NCI-H460 (cell line): ENCODE results near the gene SMIM38. TPM values are rescaled to one million over a fixed set of nuclear protein-coding genes. Genes with fewer than 3 reads are reported as not detected.

Source experiments
- DNase-seq: peaks from one replicate; pipeline ENCODE4 v3.0.0-alpha.2; 2016; ENCODE audit warnings: low read depth; ENCODE audit errors: extremely low read depth
- polyA plus RNA-seq: library from polyadenylated mRNA; depleted of rRNA; stranded (reverse); fragments of >200 nt; gene quantifications from 2 replicates; pipeline ENCODE4 v1.2.3, GENCODE V29; 2014; cell fraction: nucleus; rRNA removed
- total RNA-seq: library from RNA; depleted of rRNA; stranded (reverse); fragments of >200 nt; shearing (Covaris generic); gene quantifications from 2 replicates; pipeline ENCODE4 v1.2.3, GENCODE V29; 2014; rRNA removed

SMIM38 gene
- 0.05 TPM in 1 of 2 replicates, not detected in the other for total RNA-seq
- 0.18 and 0.38 TPM in 2 replicates for polyA plus RNA-seq

GRCh38 chr11:69155302-69156234, at the start of gene SMIM38:
Gene SMIM38 (plus strand): TSS chr11:69155935. CDS start chr11:69157847, 1,912 bp downstream.
- DNase-seq, result no peak

GRCh38 chr11:69106031-69106811, 49.5 kb upstream of the SMIM38 start:
- no peak for DNase-seq

DNA sequence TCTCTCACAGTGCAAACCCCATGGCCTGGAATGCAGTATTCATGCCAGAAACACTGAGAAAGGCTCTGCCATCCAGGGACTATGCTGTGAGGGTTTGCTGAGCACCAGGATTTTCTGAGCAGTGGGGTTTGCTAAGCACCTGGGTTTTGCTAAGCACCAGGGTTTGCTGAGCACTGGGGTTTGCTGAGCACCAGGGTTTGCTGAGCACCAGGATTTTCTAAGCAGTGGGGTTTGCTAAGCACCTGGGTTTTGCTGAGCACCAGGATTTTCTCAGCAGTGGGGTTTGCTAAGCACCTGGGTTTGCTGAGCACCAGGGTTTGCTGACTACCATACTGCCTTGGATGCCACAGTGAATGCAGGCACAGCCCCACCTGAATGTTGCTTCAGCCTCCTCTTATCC, 48.3 kb upstream of the SMIM38 start:
- DNase-seq, result no peak

DNA sequence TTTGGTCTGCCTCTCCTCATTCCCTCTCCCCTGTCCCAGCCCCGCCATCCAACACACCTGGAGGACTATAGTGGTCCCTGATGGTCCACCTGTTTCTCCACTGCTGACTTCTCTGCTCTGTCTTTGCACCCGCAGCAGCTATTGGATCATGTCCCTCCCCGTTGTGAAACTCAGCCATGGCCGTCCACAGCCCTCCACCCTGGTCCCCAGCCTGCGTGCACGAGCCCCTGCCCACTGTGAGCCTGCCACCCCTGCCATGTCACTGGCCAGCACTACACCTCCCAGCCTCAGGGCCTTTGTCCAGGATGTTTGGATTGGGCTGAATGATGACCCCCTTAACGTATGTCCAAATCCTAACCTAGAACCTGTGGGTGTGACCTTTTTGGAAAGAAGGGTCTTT, 47.7 kb upstream of the SMIM38 start:
- DNase-seq, result no peak

GRCh38 chr11:69108559-69108958, 47.2 kb upstream of the SMIM38 start:
- no peak for DNase-seq

- no peak for DNase-seq
These were observed 46.6 kb upstream of the SMIM38 start for GRCh38 chr11:69109101-69109500.

DNA sequence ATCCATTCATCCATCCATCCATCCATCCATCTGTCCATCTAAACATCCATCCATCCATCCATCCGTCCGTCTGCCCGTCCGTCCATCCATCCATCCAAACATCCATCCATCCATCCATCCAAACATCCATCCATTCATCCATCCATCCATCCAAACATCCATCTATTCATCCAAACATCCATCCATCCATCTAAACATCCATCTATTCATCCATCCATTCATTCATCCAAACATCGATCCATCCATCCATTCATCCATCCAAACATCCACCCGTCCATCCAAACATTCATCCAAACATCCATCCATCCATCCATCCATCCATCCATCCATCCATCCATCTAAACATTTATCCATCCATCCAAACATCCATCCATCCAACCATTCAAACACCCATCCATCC, 45.3 kb upstream of the SMIM38 start:
- DNase-seq, result no peak

DNA sequence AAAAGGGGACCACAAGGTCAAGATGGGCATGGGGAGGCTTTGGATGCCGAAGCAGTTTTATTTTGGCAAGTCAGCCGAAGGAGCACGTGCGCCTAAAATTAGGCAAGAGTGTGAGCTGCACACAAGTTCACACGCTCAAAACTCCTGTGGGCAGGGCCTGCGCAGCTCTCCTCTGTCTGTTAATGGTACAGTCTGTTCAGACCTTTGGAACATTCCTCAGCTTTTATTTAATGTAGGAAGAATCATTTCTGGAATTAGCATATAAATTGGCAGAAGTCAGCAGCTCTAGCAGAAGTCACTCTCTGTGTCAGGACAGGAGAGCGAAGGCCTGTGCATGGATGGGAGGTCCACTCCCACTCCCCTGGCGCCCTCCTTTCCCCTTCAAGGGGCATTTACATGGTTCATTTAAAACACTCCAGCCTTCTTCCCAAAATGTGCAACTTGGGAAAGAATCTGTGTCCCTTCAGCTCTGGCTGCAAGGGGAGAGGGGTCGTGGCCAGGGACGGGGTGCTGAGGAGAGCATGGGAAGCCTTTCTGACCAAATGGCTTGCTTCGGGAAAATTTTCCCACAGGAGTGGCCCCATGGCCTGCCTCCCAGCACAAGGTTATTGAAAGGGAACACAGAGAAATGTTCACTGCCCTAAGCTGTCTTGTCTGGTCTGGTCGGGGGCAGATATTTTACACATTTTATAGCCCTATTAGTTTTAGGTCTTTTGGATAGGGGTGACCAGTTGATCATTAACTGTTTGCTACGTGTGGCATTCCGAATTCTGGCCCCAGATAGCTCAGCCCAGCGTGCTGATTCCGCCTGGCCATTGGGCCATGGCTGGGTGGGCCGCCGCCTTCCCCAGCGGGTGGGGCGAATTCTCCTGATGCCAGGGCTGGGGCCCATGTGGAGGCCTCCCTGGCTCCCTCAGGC, 43.9 kb upstream of the SMIM38 start:
- no peak for DNase-seq

DNA sequence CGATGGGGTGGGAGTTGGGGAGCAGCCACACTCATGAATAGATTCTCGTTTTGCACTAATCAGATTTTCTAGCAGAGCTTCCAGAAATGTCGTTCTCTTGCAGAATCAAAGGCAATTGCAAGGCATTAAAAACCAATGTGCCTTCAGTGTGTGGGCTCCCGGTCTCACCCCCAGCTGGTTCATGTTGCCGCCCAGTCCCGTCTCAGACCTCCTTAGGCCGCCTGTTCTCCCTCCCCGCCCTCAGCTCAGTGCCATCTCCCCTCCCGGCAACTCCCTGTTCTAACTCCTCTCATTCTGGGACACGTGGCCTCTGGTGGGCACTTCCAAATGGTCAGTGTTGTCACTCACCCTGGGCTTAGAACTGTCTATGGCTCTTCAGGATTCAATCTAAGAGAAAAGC, 42.5 kb upstream of the SMIM38 start:
- DNase-seq, result no peak

GRCh38 chr11:69113646-69114340, 41.9 kb upstream of the SMIM38 start:
- DNase-seq, result no peak

DNA sequence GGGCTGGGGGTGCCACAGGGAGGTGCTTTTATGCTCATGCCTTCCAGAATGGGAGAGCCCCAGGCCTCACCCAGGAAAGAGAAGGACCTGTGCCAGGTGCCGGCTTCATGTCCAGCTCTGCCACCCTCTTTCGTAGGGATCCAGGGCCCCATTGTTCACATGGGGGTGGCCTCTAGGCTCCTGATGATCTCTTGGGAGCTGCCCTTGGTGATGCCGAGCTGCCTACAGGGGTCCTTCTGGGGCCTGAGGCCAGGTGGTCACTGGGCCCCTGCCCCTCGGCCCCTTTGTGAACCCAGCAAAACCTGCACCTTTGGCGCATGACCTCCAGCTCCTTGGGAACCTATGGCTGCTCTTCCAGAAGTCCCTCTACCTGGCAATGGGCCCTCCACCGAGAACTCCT, 41.4 kb upstream of the SMIM38 start:
- DNase-seq, result no peak

- DNase-seq, result no peak
These were observed 40.8 kb upstream of the SMIM38 start for GRCh38 chr11:69114811-69115523.

DNA sequence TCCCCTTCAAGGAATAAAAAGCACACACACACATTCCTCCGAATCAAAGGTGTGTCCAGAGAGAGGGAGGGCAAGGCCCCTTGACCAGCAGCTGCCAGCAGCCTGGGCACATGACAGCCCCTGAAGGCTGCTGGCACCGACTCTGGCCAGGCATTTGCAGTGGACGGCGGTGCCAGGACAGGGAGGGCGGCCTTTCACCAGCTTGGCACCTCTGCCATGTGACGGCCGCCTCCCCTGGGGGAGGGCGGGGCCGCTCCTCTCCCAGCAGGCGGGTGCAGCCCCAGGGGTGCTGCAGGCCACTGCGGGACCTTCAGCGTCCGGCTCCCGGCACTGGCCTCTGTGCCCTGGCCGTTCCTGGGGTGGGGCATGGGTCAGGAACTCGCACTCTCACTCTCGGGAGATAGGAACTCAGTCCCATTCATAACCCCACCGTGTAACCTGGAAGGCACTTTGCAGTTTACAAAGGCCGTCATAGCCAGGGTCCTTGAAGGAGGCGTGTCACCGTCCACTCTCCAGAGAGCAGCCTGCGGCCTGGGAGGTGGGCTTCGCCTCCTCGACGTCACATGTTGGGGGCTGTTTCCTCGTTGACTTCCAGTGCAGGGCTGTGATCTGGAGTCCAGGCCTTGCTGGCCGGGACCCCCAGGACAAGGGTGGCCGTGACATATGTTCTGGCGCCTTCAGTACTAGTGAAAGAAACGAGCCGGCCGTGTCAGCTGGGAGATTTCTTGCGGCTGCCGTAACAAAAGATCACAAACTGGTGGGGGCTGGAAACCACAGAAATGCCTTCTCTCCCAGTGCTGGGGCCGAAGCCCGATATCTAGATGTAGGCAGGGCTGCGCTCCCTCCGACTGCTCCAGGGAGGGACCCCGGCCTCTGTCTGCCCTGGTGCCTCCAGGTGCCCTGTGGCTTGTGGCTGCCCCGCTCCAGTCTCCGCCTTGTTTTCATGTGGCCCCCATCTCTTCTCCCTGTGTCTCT, 39.9 kb upstream of the SMIM38 start:
- DNase-seq, result peak; percentile 36

GRCh38 chr11:69116671-69117070, 39.1 kb upstream of the SMIM38 start:
- DNase-seq, result no peak

DNA sequence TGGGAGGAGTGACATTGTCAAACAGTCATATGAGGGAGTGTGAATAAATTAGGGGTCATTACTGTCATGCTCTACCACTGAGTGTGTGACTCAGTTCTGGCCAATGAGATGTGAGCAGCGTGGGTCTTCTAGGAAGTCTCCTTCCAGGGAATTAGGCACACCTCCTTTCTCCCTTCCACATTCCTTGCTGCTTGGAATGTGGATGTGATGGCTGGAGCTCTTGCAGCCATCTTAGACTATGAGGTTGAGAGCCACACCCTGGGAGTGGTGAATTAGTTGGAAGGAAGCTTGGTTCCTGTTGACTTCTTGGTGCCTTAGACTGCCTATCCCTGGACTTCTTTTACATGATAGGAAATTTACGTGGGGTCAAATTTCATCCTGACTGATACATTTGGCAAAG, 36.5 kb upstream of the SMIM38 start:
- no peak for DNase-seq

DNA sequence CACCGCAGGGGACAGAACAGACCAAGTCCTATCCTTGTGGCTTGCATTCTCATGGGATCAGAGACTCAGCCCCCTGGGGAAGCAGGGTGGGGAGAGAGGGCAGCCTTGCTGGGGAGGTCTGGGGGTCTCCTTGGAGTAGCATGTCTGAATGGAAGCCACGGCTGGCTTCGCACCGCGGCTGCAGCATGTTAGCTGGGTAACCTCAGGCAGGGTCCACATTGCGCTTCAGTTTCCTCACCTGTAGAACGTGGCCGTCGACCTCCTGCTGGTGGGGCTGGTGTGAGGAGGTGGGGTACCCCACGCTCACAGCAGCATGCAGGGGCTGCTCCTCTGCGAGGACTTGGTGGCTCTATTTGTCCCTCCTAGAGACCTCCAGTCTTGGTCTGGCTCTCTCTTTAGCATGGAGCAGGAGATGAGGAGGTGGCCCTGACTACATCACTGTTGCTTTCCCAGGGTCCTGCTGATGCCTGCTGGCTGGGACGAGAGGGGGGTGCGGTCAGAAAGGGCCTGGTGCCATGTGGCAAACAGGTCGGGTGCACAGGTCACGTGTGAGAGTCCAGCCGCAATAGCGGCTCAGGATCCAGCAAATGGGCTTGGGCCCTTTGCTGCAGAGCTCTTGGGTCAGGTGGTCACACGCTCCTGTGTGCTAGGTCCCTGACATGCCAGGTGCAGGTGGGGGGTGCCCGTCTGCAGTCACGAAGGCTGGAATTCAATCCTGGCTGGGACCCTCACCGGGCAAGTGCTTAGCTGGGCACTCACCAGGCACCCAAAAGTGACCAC, 35.4 kb upstream of the SMIM38 start:
- DNase-seq, result no peak

DNA sequence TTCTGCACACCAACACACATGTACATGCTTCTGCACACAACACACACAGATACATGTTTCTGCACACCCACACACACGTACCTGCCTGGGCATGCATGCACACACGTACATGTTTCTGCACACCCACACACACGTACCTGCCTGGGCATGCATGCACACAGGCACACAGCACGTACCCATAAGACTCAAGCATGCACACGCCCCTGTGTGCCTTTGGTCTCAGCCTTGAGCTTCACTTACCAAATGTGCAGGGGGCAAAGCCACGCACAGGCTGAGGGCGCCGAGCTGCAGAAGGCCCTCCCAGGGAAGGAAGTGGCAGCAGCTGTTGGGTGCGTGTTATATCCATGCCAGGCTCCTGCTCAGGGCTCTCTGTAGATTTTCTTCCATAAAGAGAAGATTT, 34.7 kb upstream of the SMIM38 start:
- no peak for DNase-seq
